BLaER1 (cell line): ENCODE data around the gene RPS6KC1.
"Not testable (repeated sequence)": the region's sequence is repeated elsewhere in the genome, so short reads cannot be mapped to it uniquely, and the experiment has no call there.

Experiments used
- H3K27ac ChIP-seq: shearing (Covaris generic); formaldehyde crosslinking; 2 replicates; pipeline ENCODE4 v1.8.1; 2022
- H3K27me3 ChIP-seq: shearing (Covaris generic); formaldehyde crosslinking; 2 replicates; pipeline ENCODE4 v1.8.1; 2022
- H3K36me3 ChIP-seq: shearing (Covaris generic); formaldehyde crosslinking; 2 replicates; pipeline ENCODE4 v1.8.1; 2022
- H3K4me1 ChIP-seq: shearing (Covaris generic); formaldehyde crosslinking; 2 replicates; pipeline ENCODE4 v1.8.1; 2022
- H3K4me2 ChIP-seq: shearing (Covaris generic); formaldehyde crosslinking; 2 replicates; pipeline ENCODE4 v1.8.1; 2022
- H3K4me3 ChIP-seq: shearing (Covaris generic); formaldehyde crosslinking; 2 replicates; pipeline ENCODE4 v1.8.1; 2022
- H3K9ac ChIP-seq: shearing (Covaris generic); formaldehyde crosslinking; 2 replicates; pipeline ENCODE4 v1.8.1; 2022
- H3K9me3 ChIP-seq: shearing (Covaris generic); formaldehyde crosslinking; 2 replicates; pipeline ENCODE4 v1.8.1; 2022
- H4K20me1 ChIP-seq: shearing (Covaris generic); formaldehyde crosslinking; 2 replicates; pipeline ENCODE4 v1.8.1; 2022
- Cebpa-rat ChIP-seq: shearing (Covaris generic); IDR thresholded peaks from 2 replicates; pipeline ENCODE4 v1.8.1; 2022

Gene RPS6KC1

DNA sequence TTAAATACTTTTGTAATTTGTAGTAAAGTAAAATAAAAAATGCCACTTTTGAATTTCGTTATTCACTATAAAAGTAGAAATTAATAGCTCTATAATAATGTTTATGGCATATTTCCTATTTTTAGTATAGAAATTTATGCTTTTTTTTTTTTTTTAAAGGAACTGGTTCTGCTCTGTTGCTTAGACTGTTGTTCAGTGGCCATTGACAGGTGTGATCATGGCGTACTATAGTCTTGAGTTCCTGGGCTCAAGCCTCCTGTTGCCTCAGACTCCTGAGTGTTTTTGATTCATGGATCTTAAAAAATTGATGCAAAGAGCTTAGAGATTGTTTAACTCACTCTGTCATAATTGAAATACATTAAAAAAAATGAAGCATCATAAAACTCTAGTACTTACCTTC is 53.6 kb downstream of the RPS6KC1 start:
- Histone ChIP-seq H3K9ac (no peak overlapping the region), H3K27ac (no peak overlapping the region), H3K4me2 (no peak overlapping the region), H3K27me3 (no peaks in the 10 kb centered on the region), H3K4me1 (no peaks in the 10 kb centered on the region), H3K9me3 (peaks cover 7% of the 10 kb centered on the region; the same call in 1 of the 2 replicates), H3K36me3 (no peaks in the 10 kb centered on the region), H4K20me1 (no peaks in the 10 kb centered on the region), H3K4me3 (no peak overlapping the region)
- no peak for TF ChIP-seq Cebpa-rat

DNA sequence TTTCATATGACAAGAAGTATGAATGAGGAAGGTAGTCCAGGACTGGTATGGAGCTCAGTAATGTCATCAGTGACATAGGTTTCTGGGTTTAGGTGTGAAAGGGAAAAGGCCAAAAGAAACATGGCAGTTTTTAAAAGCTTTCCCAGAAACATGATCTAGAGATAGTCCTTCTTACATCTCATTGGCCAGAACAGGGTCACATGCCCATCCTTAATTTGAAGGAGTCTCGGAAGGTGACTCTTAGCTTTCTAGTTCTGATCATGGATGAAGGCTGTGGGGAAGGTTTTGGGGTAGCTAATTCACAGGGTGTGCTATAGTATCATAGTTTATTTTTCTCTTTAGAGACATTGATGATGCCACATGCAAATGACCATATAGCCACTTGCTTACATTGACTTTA is 55.3 kb downstream of the RPS6KC1 start:
- H3K27me3 ChIP-seq = no peaks in the 10 kb centered on the region
- H3K9me3 ChIP-seq = peaks cover 7% of the 10 kb centered on the region; the same call in 1 of the 2 replicates
- no peak overlapping the region for H3K27ac ChIP-seq
- no peak overlapping the region for H3K9ac ChIP-seq
- H3K4me1 ChIP-seq = no peaks in the 10 kb centered on the region
- H4K20me1 ChIP-seq = no peaks in the 10 kb centered on the region
- TF ChIP-seq Cebpa-rat = no peak
- H3K4me2 ChIP-seq = no peak overlapping the region
- no peaks in the 10 kb centered on the region for H3K36me3 ChIP-seq
- no peak overlapping the region for H3K4me3 ChIP-seq

- Histone ChIP-seq H3K4me3 (no peak overlapping the region), H3K4me1 (no peaks in the 10 kb centered on the region), H3K9ac (no peak overlapping the region), H3K9me3 (peaks cover 7% of the 10 kb centered on the region; the same call in 1 of the 2 replicates), H3K27ac (no peak overlapping the region), H3K27me3 (no peaks in the 10 kb centered on the region), H3K4me2 (no peak overlapping the region), H3K36me3 (no peaks in the 10 kb centered on the region), H4K20me1 (no peaks in the 10 kb centered on the region)
- TF ChIP-seq Cebpa-rat = no peak
Observed at GRCh38 chr1:213107613-213108012, 56.6 kb downstream of the RPS6KC1 start.

- peaks cover 7% of the 10 kb centered on the region; the same call in 1 of the 2 replicates for H3K9me3 ChIP-seq
- no peaks in the 10 kb centered on the region for H4K20me1 ChIP-seq
- no peak for TF ChIP-seq Cebpa-rat
- H3K4me2 ChIP-seq = no peak overlapping the region
- no peak overlapping the region for H3K4me3 ChIP-seq
- no peaks in the 10 kb centered on the region for H3K4me1 ChIP-seq
- H3K27me3 ChIP-seq = no peaks in the 10 kb centered on the region
- no peak overlapping the region for H3K9ac ChIP-seq
- H3K27ac ChIP-seq = no peak overlapping the region
- no peaks in the 10 kb centered on the region for H3K36me3 ChIP-seq
Observed at GRCh38 chr1:213110349-213111300, 59.6 kb downstream of the RPS6KC1 start.

DNA sequence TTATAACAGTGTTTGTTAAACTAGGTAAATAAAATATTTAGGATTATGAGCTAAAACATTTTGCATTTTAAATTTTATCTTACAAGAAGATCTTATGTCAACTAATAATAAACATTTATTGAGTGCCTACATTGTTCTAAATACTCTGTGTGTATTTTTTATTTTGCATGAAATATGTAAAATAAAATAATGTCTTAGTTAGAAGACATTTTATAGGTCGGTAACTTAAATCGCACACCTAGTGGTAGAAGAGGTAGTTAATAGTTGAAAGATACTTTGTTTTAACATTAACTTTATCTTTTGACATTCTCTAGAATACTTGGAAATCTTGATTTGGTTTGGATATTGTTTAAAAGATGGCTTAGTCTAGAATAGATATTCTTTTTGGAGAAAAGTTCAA is 60.5 kb downstream of the RPS6KC1 start:
- H3K4me2 ChIP-seq = no peak overlapping the region
- no peaks in the 10 kb centered on the region for H3K36me3 ChIP-seq
- no peaks in the 10 kb centered on the region for H3K4me1 ChIP-seq
- H3K9ac ChIP-seq = no peak overlapping the region
- no peak for TF ChIP-seq Cebpa-rat
- no peaks in the 10 kb centered on the region for H3K27me3 ChIP-seq
- no peaks in the 10 kb centered on the region for H4K20me1 ChIP-seq
- H3K9me3 ChIP-seq = peaks cover 7% of the 10 kb centered on the region; the same call in 1 of the 2 replicates
- H3K27ac ChIP-seq = no peak overlapping the region
- no peak overlapping the region for H3K4me3 ChIP-seq

GRCh38 chr1:213112723-213113122 is 61.7 kb downstream of the RPS6KC1 start:
- not testable (repeated sequence) for H3K9ac ChIP-seq, H3K4me1 ChIP-seq, H3K27me3 ChIP-seq, H3K4me3 ChIP-seq, H3K27ac ChIP-seq, H3K36me3 ChIP-seq, H4K20me1 ChIP-seq, H3K9me3 ChIP-seq, H3K4me2 ChIP-seq

GRCh38 chr1:213117699-213118180 is 66.7 kb downstream of the RPS6KC1 start:
- not testable (repeated sequence) for H3K27ac ChIP-seq, H3K27me3 ChIP-seq, H4K20me1 ChIP-seq, H3K4me1 ChIP-seq, H3K4me2 ChIP-seq, H3K36me3 ChIP-seq, H3K9me3 ChIP-seq, H3K9ac ChIP-seq, H3K4me3 ChIP-seq

DNA sequence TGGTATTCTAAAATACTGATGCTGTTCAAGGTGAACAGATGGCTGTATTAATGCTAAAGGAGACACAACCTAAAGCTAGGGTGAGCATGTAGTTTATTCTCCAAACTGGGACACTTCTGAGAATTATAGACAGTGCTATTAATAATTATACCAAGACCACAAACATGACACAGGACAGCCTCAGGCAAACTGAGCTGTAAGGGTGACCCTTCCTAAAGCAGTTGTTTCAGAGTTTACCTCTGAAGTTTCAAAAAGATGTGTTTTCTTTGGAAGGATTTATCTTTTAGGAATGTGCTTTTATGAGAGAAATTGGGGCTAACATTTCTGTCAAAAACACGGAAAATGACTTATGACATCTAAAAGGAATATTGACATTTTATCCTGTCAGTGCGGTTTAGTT is 68.8 kb downstream of the RPS6KC1 start:
- TF ChIP-seq Cebpa-rat = no peak
- no peak overlapping the region for H3K27ac ChIP-seq
- no peak overlapping the region for H3K4me3 ChIP-seq
- H3K27me3 ChIP-seq = no peaks in the 10 kb centered on the region
- no peaks in the 10 kb centered on the region for H4K20me1 ChIP-seq
- no peak overlapping the region for H3K4me2 ChIP-seq
- H3K9ac ChIP-seq = no peak overlapping the region
- H3K4me1 ChIP-seq = no peaks in the 10 kb centered on the region
- no peaks in the 10 kb centered on the region for H3K9me3 ChIP-seq
- no peaks in the 10 kb centered on the region for H3K36me3 ChIP-seq

GRCh38 chr1:213120386-213120785 is 69.3 kb downstream of the RPS6KC1 start:
- no peak overlapping the region for H3K4me2 ChIP-seq
- no peak overlapping the region for H3K4me3 ChIP-seq
- H3K27me3 ChIP-seq = no peaks in the 10 kb centered on the region
- H4K20me1 ChIP-seq = no peaks in the 10 kb centered on the region
- TF ChIP-seq Cebpa-rat = no peak
- H3K9ac ChIP-seq = no peak overlapping the region
- no peaks in the 10 kb centered on the region for H3K36me3 ChIP-seq
- no peak overlapping the region for H3K27ac ChIP-seq
- no peaks in the 10 kb centered on the region for H3K9me3 ChIP-seq
- H3K4me1 ChIP-seq = no peaks in the 10 kb centered on the region

DNA sequence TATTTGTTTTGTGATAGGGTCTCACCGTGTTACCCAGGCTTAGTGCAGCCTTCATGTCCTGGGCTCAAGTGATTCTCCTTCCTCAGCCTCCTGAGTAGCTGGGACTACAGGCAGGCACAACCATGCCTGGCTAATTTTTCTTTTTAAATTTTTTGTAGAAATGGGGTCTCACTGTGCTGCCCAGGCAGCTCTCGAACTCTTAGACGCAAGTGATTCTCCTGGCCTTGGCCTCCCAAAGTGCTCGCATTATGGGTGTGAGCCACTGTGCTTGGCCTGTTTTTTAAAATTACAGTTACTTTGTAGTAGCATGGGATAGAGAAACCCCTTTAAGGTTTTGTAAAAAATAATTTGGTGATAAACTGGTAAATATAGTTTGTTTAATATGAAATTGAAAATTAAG is 69.9 kb downstream of the RPS6KC1 start:
- Histone ChIP-seq H3K4me3 (no peak overlapping the region), H3K9ac (no peak overlapping the region), H3K4me1 (no peaks in the 10 kb centered on the region), H3K36me3 (no peaks in the 10 kb centered on the region), H3K4me2 (no peak overlapping the region), H3K9me3 (no peaks in the 10 kb centered on the region), H3K27me3 (no peaks in the 10 kb centered on the region), H3K27ac (no peak overlapping the region), H4K20me1 (no peaks in the 10 kb centered on the region)
- no peak for TF ChIP-seq Cebpa-rat
